HG02973 (cell line): ENCODE measurements around the gene BMP4.

Experiments
- ATAC-seq: cut with Tn5 transposase; IDR thresholded peaks from one replicate; pipeline ENCODE4 v1.9.1; 2021; ENCODE audit warnings: moderate library complexity; ENCODE audit not compliant: unreplicated experiment

The BMP4 gene

GRCh38 chr14:53946404-53947093, 10.1 kb downstream of the BMP4 start:
- no peak for ATAC-seq

GRCh38 chr14:53946071-53946403, 10.6 kb downstream of the BMP4 start:
- no peak for ATAC-seq

- no peak for ATAC-seq
Measured at GRCh38 chr14:53943751-53944083, 12.9 kb downstream of the BMP4 start.

- ATAC-seq, result no peak
Measured at GRCh38 chr14:53942970-53943750, 13.5 kb downstream of the BMP4 start.

- no peak for ATAC-seq
Measured at GRCh38 chr14:53938136-53938837, 18.3 kb downstream of the BMP4 start.

- no peak for ATAC-seq
Measured at GRCh38 chr14:53934778-53935414, 21.7 kb downstream of the BMP4 start.

- no peak for ATAC-seq
Measured at GRCh38 chr14:53932966-53933365, 23.7 kb downstream of the BMP4 start.

GRCh38 chr14:53929871-53930715, 26.5 kb downstream of the BMP4 start:
- no peak for ATAC-seq

GRCh38 chr14:53927171-53927570, 29.5 kb downstream of the BMP4 start:
- no peak for ATAC-seq

- ATAC-seq, result no peak
Measured at GRCh38 chr14:53925201-53925766, 31.3 kb downstream of the BMP4 start.

- ATAC-seq, result no peak
Measured at GRCh38 chr14:53924753-53925152, 31.9 kb downstream of the BMP4 start.

GRCh38 chr14:53921027-53921426, 35.6 kb downstream of the BMP4 start:
- ATAC-seq, result no peak

- no peak for ATAC-seq
Measured at GRCh38 chr14:53916239-53916638, 40.4 kb downstream of the BMP4 start.

- ATAC-seq, result no peak
Measured at GRCh38 chr14:53915364-53916014, 41.1 kb downstream of the BMP4 start.

- ATAC-seq, result no peak
Measured at GRCh38 chr14:53912021-53912420, 44.6 kb downstream of the BMP4 start.

GRCh38 chr14:53908416-53908815, 48.2 kb downstream of the BMP4 start:
- no peak for ATAC-seq

- ATAC-seq, result no peak
Measured at GRCh38 chr14:53902307-53902706, 54.3 kb downstream of the BMP4 start.

- ATAC-seq, result no peak
Measured at GRCh38 chr14:53900499-53900898, 56.1 kb downstream of the BMP4 start.
